Osteocyte (in vitro differentiated cells): ENCODE data around the gene CADPS. TPM values are rescaled to one million over a fixed set of nuclear protein-coding genes. Genes with fewer than 3 reads are reported as not detected.

Experiments
- DNase-seq: peaks from one replicate; pipeline ENCODE4 v3.0.0; 2021; ENCODE audit warnings: mixed read lengths; ENCODE audit not compliant: unreplicated experiment; ENCODE audit errors: extremely low spot score
- H3K27ac Mint-ChIP-seq: one replicate; pipeline ENCODE4 v1.8.0; 2021; ENCODE audit warnings: mild to moderate bottlenecking, mixed read lengths; ENCODE audit not compliant: unreplicated experiment
- H3K27me3 Mint-ChIP-seq: one replicate; pipeline ENCODE4 v1.8.0; 2021; ENCODE audit warnings: mixed read lengths; ENCODE audit not compliant: unreplicated experiment
- H3K36me3 Mint-ChIP-seq: one replicate; pipeline ENCODE4 v1.8.0; 2021; ENCODE audit warnings: mixed read lengths; ENCODE audit not compliant: unreplicated experiment
- H3K4me1 Mint-ChIP-seq: one replicate; pipeline ENCODE4 v1.8.0; 2021; ENCODE audit warnings: mixed read lengths; ENCODE audit not compliant: unreplicated experiment
- H3K4me3 Mint-ChIP-seq: one replicate; pipeline ENCODE4 v1.8.0; 2021; ENCODE audit warnings: mild to moderate bottlenecking, moderate library complexity, mixed read lengths; ENCODE audit not compliant: unreplicated experiment
- H3K9me3 Mint-ChIP-seq: one replicate; pipeline ENCODE4 v1.8.0; 2021; ENCODE audit warnings: mixed read lengths; ENCODE audit not compliant: unreplicated experiment
- CTCF ChIP-seq: fragments of 200-600 bp; sonication (generic); IDR thresholded peaks from 2 replicates; pipeline ENCODE4 v1.5.0; 2021; ENCODE audit warnings: antibody characterized with exemption, mild to moderate bottlenecking, moderate library complexity
- total RNA-seq: library from RNA; stranded (reverse); gene quantifications from 2 replicates; pipeline ENCODE4 v1.2.1, GENCODE V29; 2021

The CADPS gene
- total RNA-seq, 1 donor from 2014 or later, result not detected

- H3K9me3 Mint-ChIP-seq, result no peaks in the 10 kb centered on the region
- DNase-seq, result no peak
- no peak overlapping the region for H3K27ac Mint-ChIP-seq
- no peak for TF ChIP-seq CTCF
- H3K27me3 Mint-ChIP-seq, result peaks cover 7% of the 10 kb centered on the region
- H3K4me3 Mint-ChIP-seq, result no peak overlapping the region
- no peaks in the 10 kb centered on the region for H3K36me3 Mint-ChIP-seq
- peaks cover 8% of the 10 kb centered on the region for H3K4me1 Mint-ChIP-seq
Measured at GRCh38 chr3:62446337-62446940, 428.8 kb downstream of the CADPS start.

- Mint-ChIP-seq H3K4me3 (peak overlapping the region; percentile 40), H3K27me3 (peaks cover 8% of the 10 kb centered on the region), H3K4me1 (peaks cover 8% of the 10 kb centered on the region), H3K36me3 (no peaks in the 10 kb centered on the region), H3K9me3 (no peaks in the 10 kb centered on the region), H3K27ac (no peak overlapping the region)
- no peak for TF ChIP-seq CTCF
- no peak for DNase-seq
Measured at GRCh38 chr3:62445275-62445674, 429.9 kb downstream of the CADPS start.

GRCh38 chr3:62439978-62440377 lies 435.2 kb downstream of the CADPS start:
- H3K27ac Mint-ChIP-seq, result no peak overlapping the region
- peaks cover 24% of the 10 kb centered on the region for H3K27me3 Mint-ChIP-seq
- no peak for DNase-seq
- H3K36me3 Mint-ChIP-seq, result no peaks in the 10 kb centered on the region
- no peak overlapping the region for H3K4me3 Mint-ChIP-seq
- no peak for TF ChIP-seq CTCF
- H3K4me1 Mint-ChIP-seq, result no peaks in the 10 kb centered on the region
- no peaks in the 10 kb centered on the region for H3K9me3 Mint-ChIP-seq

- H3K27me3 Mint-ChIP-seq, result peaks cover 31% of the 10 kb centered on the region
- no peaks in the 10 kb centered on the region for H3K9me3 Mint-ChIP-seq
- H3K36me3 Mint-ChIP-seq, result no peaks in the 10 kb centered on the region
- H3K4me1 Mint-ChIP-seq, result no peaks in the 10 kb centered on the region
- DNase-seq, result no peak
- no peak overlapping the region for H3K4me3 Mint-ChIP-seq
- no peak for TF ChIP-seq CTCF
- H3K27ac Mint-ChIP-seq, result no peak overlapping the region
Measured at GRCh38 chr3:62439176-62439813, 435.9 kb downstream of the CADPS start.

- Mint-ChIP-seq H3K36me3 (no peaks in the 10 kb centered on the region), H3K27me3 (peaks cover 35% of the 10 kb centered on the region), H3K4me1 (no peaks in the 10 kb centered on the region), H3K4me3 (no peak overlapping the region), H3K27ac (no peak overlapping the region), H3K9me3 (no peaks in the 10 kb centered on the region)
- DNase-seq, result no peak
- no peak for TF ChIP-seq CTCF
Measured at GRCh38 chr3:62436785-62437184, 438.4 kb downstream of the CADPS start.
